Lung (tissue), 12 donors: ENCODE measurements around the gene HCAR2. TPM values are rescaled to one million over a fixed set of nuclear protein-coding genes. Genes with fewer than 3 reads are reported as not detected.
"Not testable (repeated sequence)": the region's sequence is repeated elsewhere in the genome, so short reads cannot be mapped to it uniquely, and the experiment has no call there.

Experiments used
- ATAC-seq: fragments of 200-7000 bp; cut with Tn5 transposase; one replicate; pipeline ENCODE4 v1.9.1; 2020; ENCODE audit warnings: moderate number of reproducible peaks; ENCODE audit not compliant: insufficient read depth, low FRiP score
- DNase-seq, 3 donors: peaks; one replicate each; pipeline ENCODE4 v3.0.0-alpha.2; 2013 to 2017
- H3K27ac ChIP-seq, 2 donors: one replicate each; pipeline ENCODE4 v1.5.1; 2013; ENCODE audit warnings: mild to moderate bottlenecking in 2 of 2, moderate library complexity in 2 of 2, control low read depth in 1 of 2, inconsistent platforms in 1 of 2, low read depth in 1 of 2, low read length in 1 of 2
- H3K27me3 ChIP-seq, 3 donors: one replicate each; pipeline ENCODE4 v1.5.1; 2013; ENCODE audit warnings: low read length in 2 of 3; ENCODE audit not compliant: control insufficient read depth in 3 of 3, insufficient read depth in 3 of 3
- H3K36me3 ChIP-seq, 4 donors: one replicate each; pipeline ENCODE4 v1.5.1; 2013; ENCODE audit warnings: low read length in 4 of 4, mild to moderate bottlenecking in 1 of 4, moderate library complexity in 1 of 4; ENCODE audit not compliant: control insufficient read depth in 4 of 4, insufficient read depth in 4 of 4
- H3K4me1 ChIP-seq, 5 donors: one replicate each; pipeline ENCODE4 v1.5.1; 2013; ENCODE audit warnings: low read length in 5 of 5, mild to moderate bottlenecking in 2 of 5, moderate library complexity in 1 of 5; ENCODE audit not compliant: control insufficient read depth in 5 of 5, insufficient read depth in 5 of 5
- H3K4me3 ChIP-seq: one replicate; pipeline ENCODE4 v1.5.1; 2013; ENCODE audit warnings: mild to moderate bottlenecking, control low read depth, moderate library complexity
- H3K9ac ChIP-seq, 2 donors: one replicate each; pipeline ENCODE4 v1.5.1; 2013; ENCODE audit warnings: low read length in 2 of 2, control low read depth in 1 of 2; ENCODE audit not compliant: insufficient read depth in 1 of 2
- H3K9me3 ChIP-seq, 4 donors: one replicate each; pipeline ENCODE4 v1.5.1; 2013; ENCODE audit warnings: low read length in 3 of 4, mild to moderate bottlenecking in 1 of 4, moderate library complexity in 1 of 4; ENCODE audit not compliant: control insufficient read depth in 4 of 4, insufficient read depth in 3 of 4
- CTCF ChIP-seq: IDR thresholded peaks from 2 replicates; pipeline ENCODE4 v1.5.1; 2012; ENCODE audit warnings: mild to moderate bottlenecking; ENCODE audit errors: control extremely low read depth, extremely low read depth
- WGBS, 2 donors: extraction: QIAGEN DNeasy Blood & Tissue Kit; methylation state at CpG; one replicate each; pipeline ENCODE4 v1.1.7; 2013; 5-methylcytosine and 5-hydroxymethylcytosine counted together
- polyA plus RNA-seq, 2 donors: library from polyadenylated mRNA; stranded (reverse); fragments of 200-250 nt; gene quantifications; one replicate each; pipeline ENCODE4 v1.2.1, GENCODE V29; 2013
- total RNA-seq, 2 donors: library from RNA; depleted of rRNA in 1 of 2; stranded (reverse); fragments of >200 nt in 1 of 2; gene quantifications; one replicate each; pipeline ENCODE4 v1.2.1, GENCODE V29; 2014 to 2021
- donor health status: control.
- donor health status: control.
- donor health status: Bipolar disorder and iron deficiency.
- donor health status: healthy.
- donor health status: DM: yes; HTN: yes; CAD: no.

HCAR2 gene
- total and polyA plus RNA-seq, 4 donors = 1.4 to 31.4 (median 6.5) TPM

- Histone ChIP-seq H3K36me3 (no peaks in the 10 kb centered on the region), H3K9me3 (no peaks in the 10 kb centered on the region), H3K4me3 (no peak overlapping the region), H3K27ac (no peak overlapping the region), H3K27me3 (no peaks in the 10 kb centered on the region), H3K9ac (no peak overlapping the region), H3K4me1 (peaks cover 0 to 4% (median 0%) of the 10 kb centered on the region in 5 donors)
- 66 to 86% methylated on average over 11 of the region's 11 CpGs for WGBS, 2 donors
- DNase-seq (no peak), ATAC-seq (no peak)
- no peak for TF ChIP-seq CTCF
Measured at GRCh38 chr12:122721057-122721545, 17.9 kb upstream of the HCAR2 start.

- not testable (repeated sequence) for H3K27me3 ChIP-seq, ATAC-seq, H3K9me3 ChIP-seq, H3K4me3 ChIP-seq, DNase-seq, H3K36me3 ChIP-seq, H3K27ac ChIP-seq, H3K4me1 ChIP-seq, H3K9ac ChIP-seq
- WGBS, 2 donors = 32 to 62% methylated on average over 10 of the region's 10 CpGs
Measured at GRCh38 chr12:122716658-122717057, 13.5 kb upstream of the HCAR2 start, which contains the start of gene HCAR3. HCAR3 (minus strand) TSS chr12:122716811; CDS start chr12:122716737, 74 bp downstream.

- H3K9me3 ChIP-seq, H3K4me1 ChIP-seq, H3K36me3 ChIP-seq, H3K4me3 ChIP-seq, H3K27ac ChIP-seq, DNase-seq, ATAC-seq, H3K9ac ChIP-seq, H3K27me3 ChIP-seq: not testable (repeated sequence)
- 83 to 87% methylated on average over 6 of the region's 6 CpGs for WGBS, 2 donors
Measured at GRCh38 chr12:122715211-122715610, 12.1 kb upstream of the HCAR2 start.

- not testable (repeated sequence) for H3K4me3 ChIP-seq, H3K9ac ChIP-seq, ATAC-seq, H3K36me3 ChIP-seq, H3K9me3 ChIP-seq, H3K27me3 ChIP-seq, H3K4me1 ChIP-seq, DNase-seq, H3K27ac ChIP-seq
- 63 to 75% methylated on average over 3 of the region's 10 CpGs for WGBS, 2 donors
Measured at GRCh38 chr12:122713491-122714188, 10.5 kb upstream of the HCAR2 start.

- not testable (repeated sequence) for H3K9ac ChIP-seq, H3K36me3 ChIP-seq, H3K27me3 ChIP-seq, H3K4me3 ChIP-seq, H3K4me1 ChIP-seq, ATAC-seq, DNase-seq, H3K9me3 ChIP-seq, H3K27ac ChIP-seq
- WGBS, 2 donors = 61 to 64% methylated on average over 1 of the region's 1 CpG
Measured at GRCh38 chr12:122711266-122711665, 8.1 kb upstream of the HCAR2 start.

GRCh38 chr12:122710341-122710740 lies 7.2 kb upstream of the HCAR2 start:
- not testable (repeated sequence) for H3K9me3 ChIP-seq, DNase-seq, H3K4me3 ChIP-seq, H3K27me3 ChIP-seq, H3K27ac ChIP-seq, H3K9ac ChIP-seq, H3K36me3 ChIP-seq, H3K4me1 ChIP-seq, ATAC-seq
- 70 to 85% methylated on average over 2 of the region's 2 CpGs for WGBS, 2 donors

- not testable (repeated sequence) for H3K27ac ChIP-seq, DNase-seq, H3K9ac ChIP-seq, ATAC-seq, H3K9me3 ChIP-seq, H3K4me1 ChIP-seq, H3K4me3 ChIP-seq, H3K36me3 ChIP-seq, H3K27me3 ChIP-seq
- WGBS, 2 donors = no CpG with 5 or more reads among the region's 3 CpGs
Measured at GRCh38 chr12:122709287-122709686, 6.1 kb upstream of the HCAR2 start.
